Motor neuron (in vitro differentiated cells): ENCODE measurements around the gene ZNF213. TPM values are rescaled to one million over a fixed set of nuclear protein-coding genes. Genes with fewer than 3 reads are reported as not detected.

Source experiments
- ATAC-seq, 8 experiments: fragments of 200-7000 bp; cut with Tn5 transposase; replicated peaks in 6 of 8; 2 replicates each; pipeline ENCODE4 v1.8.0; 2021; ENCODE audit warnings: mild to moderate bottlenecking in 8 of 8, moderate library complexity in 8 of 8
- H3K27ac ChIP-seq, 2 donors: fragments of 250-450 bp; sonication (Bioruptor Pico); 2 replicates each; pipeline ENCODE4 v1.9.0; 2021; ENCODE audit warnings: antibody characterized with exemption in 2 of 2, mild to moderate bottlenecking in 2 of 2, moderate library complexity in 1 of 2
- H3K4me1 ChIP-seq, 2 donors: fragments of 250-450 bp; sonication (Bioruptor Pico); replicated peaks in 1 of 2; 2 replicates each; pipeline ENCODE4 v1.6.1; 2021; ENCODE audit warnings: antibody characterized with exemption in 2 of 2, mild to moderate bottlenecking in 2 of 2, moderate library complexity in 1 of 2
- H3K4me3 ChIP-seq, 5 donors: fragments of 250-450 bp; sonication (Bioruptor Pico); 2 replicates each; pipeline ENCODE4 v1.9.0; 2021; ENCODE audit warnings: antibody characterized with exemption in 5 of 5, mild to moderate bottlenecking in 5 of 5, moderate library complexity in 4 of 5
- WGBS, 10 experiments: fragments of 450-650 bp; shearing (Covaris generic); methylation state at CpG; one replicate each; pipeline ENCODE4 v1.0.0; 2022; 5-methylcytosine and 5-hydroxymethylcytosine counted together
- in situ Hi-C, 9 experiments: fragments of 400-800 bp; cut with MboI; loops; one replicate each; pipeline ENCODE4 v1.15.0; 2021; ENCODE audit warnings: low sequenced_read_pairs in 9 of 9, low pct_unique_long_range_greater_than_20kb in 2 of 9; ENCODE audit not compliant: unreplicated experiment in 9 of 9
- total RNA-seq, 8 experiments: library from RNA; unstranded; fragments of 300-600 nt; gene quantifications; 2 replicates each; pipeline versions ENCODE4 v1.2.3 to v1.2.4, GENCODE V29; 2022

ZNF213 gene
- total RNA-seq, 8 experiments from 2014 or later, result 2.6 to 9.6 (median 6.5) TPM

DNA sequence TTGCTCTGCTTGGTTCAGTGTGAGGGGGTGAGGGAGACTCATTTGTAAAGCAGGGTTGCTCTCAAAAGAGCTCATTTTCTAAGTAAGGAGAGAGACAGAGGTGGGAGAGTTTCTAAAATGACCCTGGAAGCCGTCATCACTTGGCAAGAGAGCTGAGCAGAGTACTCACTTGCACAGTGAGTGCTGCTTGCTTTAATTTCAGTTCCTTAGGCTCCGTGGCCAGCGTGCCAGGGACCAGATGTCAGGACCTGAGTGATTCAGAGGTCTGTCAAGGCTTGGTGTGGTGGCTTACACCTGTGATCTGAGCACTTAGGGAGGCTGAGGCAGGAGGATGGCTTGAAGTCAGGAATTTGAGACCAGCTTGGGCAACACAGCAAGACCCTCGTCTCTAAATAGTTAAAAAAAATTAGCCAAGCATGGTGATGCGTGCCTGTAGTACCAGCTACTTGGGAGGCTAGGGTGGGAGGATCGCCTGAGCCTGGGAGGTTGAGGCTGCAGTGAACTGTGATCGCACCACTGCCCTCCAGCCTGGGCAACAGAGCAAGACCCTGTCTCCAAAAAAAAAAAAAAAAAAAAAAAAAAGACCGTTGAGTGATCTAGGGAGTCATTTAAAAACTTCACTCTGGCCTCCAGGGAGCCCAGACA, 11.8 kb upstream of the ZNF213 start:
- in situ Hi-C loops, result no loop called here
- H3K27ac ChIP-seq, result no peak overlapping the region
- peaks cover 3 to 6% of the 10 kb centered on the region in 2 donors for H3K4me1 ChIP-seq
- WGBS, 10 experiments, result 0 to 100% (median 80%) methylated on average over 1 to 7 of the region's 8 CpGs
- no peak overlapping the region for H3K4me3 ChIP-seq
- no peak for ATAC-seq

DNA sequence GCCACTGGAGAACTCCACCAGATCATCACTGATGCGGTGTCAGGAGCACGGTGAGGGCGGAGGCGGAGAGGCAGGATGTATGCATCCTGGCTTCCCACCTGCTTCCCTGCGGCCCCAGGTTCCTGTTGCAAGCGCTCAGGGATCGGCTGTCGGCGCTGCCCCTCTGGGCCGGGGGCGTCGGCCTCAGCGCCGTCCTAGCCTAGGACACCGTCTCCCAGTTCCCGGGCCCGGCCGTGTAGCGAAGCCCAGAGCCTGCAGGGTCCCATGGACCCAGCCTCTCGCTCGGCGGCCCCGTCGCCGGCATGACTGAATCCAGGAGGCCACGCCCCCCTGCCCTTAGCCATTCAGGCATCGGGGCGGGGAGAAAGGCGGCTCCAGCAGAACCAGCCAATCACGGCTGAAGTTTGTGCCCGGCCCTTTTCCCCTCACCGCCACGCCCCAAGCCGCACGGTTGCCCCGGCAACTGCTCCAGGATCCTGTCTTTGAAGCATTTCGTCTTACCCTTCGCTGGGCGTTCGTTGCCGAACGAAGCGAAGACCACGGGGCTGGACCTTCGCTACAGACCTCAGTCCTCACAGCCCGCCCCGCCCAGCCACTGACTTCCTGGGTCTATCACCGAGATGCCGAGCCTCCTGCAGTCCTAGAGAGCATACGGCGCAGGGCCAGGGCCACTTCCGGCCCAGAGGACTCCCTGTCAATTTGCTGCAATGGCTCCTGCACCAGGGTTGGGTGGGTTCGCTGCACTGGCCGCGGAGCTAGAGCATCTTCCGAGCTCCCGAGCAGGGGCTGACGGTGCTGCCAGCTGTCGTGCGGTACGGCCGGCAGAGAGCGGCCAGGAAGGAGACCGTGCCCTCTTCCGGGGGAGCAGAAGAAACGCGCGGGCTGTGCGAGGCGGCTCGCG, 10.6 kb upstream of the ZNF213 start:
- 0 to 27% (median 0%) methylated on average over 1 to 42 of the region's 72 CpGs; no CpG with 5 or more reads in 3 of the 10 experiments for WGBS, 10 experiments
- Histone ChIP-seq H3K4me1 (peaks cover 8 to 9% of the 10 kb centered on the region in 2 donors), H3K27ac (peak overlapping the region; percentile 56 to 77), H3K4me3 (peak overlapping the region; percentile 40 to 63 (median 57))
- peak; percentile 87 to 92 (median 89) for ATAC-seq
- in situ Hi-C loops, result no loop called here

DNA sequence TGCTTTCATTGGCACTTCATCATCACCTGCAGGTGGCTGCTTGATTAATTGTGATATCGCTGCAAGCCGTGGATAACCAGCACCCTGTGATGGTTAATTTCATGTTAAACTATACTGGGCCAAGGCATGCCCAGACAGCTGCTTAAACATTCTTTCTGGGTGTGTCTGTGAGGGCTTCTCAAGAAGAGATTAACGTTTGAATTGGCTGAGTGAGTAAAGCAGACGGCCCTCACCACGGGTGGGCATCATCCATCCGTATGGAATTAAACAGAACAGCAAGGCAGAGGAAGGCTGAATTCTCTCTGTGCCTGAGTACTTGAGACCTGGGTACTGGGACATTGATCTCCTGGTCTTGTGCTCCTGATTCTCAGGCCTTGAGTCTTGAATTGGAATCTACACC, 7.1 kb upstream of the ZNF213 start:
- in situ Hi-C loops, result loop anchor here in 1 of 9 experiments (25.0 kb wide), 1 partner anchor 90 kb away; the partner anchor contains the start of genes BICDL2 and MMP25
- no peak overlapping the region for H3K4me3 ChIP-seq
- no peak overlapping the region for H3K27ac ChIP-seq
- H3K4me1 ChIP-seq, result peaks cover 10 to 11% of the 10 kb centered on the region in 2 donors
- ATAC-seq, result no peak
- WGBS, 10 experiments, result 41 to 100% (median 65%) methylated on average over 2 to 6 of the region's 6 CpGs; no CpG with 5 or more reads in 2 of the 10 experiments

DNA sequence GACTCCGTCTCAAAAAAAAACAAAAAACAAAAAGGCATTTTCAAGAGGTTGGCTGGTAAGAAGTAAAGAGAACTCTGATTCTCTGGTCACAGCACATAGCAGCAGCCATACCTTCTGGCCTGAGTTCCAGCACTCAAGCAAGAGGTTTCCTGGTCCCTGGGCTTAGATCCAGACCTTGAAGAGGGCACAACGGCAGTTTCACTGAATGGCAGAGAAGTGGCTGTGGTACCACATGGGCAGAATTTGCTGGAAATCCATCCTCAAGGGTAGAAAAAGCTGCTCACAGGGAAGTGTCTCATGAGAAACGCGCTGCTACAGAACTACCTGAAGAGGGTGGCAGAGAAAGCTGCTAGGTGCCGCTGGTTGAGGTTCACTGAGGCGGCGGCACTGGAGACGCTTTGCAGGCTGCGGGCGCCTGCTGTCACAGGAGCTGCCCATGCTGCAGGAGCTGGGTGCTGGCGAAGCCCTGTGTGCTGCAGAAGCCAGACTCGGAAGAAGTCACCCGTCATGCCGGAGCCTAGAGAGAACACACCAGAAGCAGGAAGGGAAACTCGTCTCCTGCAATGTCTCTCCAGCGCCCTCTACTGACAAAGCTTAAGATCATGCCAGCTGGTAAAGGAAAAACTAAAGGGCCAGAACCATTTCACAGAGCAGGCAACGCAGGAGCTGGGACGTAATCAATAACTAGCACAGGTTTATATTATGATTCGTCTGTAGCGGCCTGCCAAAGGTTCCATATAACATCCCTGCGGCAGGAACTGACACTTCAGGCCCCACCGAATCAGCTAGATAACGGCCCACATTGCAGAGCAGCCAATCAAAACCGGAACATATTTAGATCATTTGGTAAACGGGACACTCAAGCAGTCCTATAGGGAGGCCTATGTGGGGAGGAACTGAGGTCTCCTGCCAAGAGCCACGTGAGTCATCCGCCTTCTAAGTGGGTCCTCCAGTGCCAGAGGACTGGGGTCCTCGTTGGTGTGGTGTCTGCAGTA, 5.4 kb upstream of the ZNF213 start:
- 6 to 80% (median 26%) methylated on average over 2 to 9 of the region's 28 CpGs; no CpG with 5 or more reads in 1 of the 10 experiments for WGBS, 10 experiments
- ATAC-seq, result peak; percentile 50 to 63 (median 60)
- in situ Hi-C loops, result loop anchor here in 1 of 9 experiments (25.0 kb wide), 1 partner anchor 92 kb away; the partner anchor contains the start of genes BICDL2 and MMP25
- H3K4me3 ChIP-seq, result peak overlapping the region in 4 of 5 donors; percentile 19 to 25 (median 22)
- H3K4me1 ChIP-seq, result peaks cover 15 to 16% of the 10 kb centered on the region in 2 donors
- peak overlapping the region in 1 of 2 donors; percentile 61 for H3K27ac ChIP-seq

DNA sequence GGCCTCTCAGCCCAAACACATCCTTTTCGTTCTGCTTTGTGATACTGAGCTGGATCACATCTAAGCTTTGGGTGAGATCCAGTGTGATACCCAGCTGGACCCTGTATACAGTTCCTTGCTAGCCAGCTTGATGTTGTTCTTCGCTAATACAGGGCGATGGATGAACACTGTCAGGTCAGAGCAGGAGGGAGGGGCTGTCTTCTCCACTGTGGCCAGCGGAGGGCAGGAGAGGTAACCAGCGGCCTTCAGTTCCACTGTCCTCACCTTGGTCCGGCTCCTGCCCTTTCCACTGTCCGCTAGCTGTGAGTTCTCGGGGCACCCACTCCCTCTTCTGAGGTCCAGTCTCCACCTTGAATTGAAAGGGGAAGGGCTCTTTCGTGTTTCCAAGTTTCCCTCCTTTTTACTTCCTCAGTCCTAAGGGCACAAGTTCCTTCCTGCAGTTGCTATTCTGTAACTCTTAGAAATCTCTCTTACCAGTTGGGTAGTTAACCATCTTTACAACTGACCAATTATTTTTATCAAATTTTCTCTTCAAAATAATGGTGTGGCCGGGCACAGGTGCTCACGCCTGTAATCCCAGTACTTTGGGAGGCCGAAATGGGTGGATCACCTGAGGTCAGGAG, 3.0 kb upstream of the ZNF213 start:
- peak in 5 of 8 experiments; percentile 1 to 21 (median 13) for ATAC-seq
- 40 to 94% (median 78%) methylated on average over 1 to 9 of the region's 12 CpGs; no CpG with 5 or more reads in 1 of the 10 experiments for WGBS, 10 experiments
- Histone ChIP-seq H3K4me3 (no peak overlapping the region), H3K4me1 (peaks cover 19 to 20% of the 10 kb centered on the region in 2 donors), H3K27ac (no peak overlapping the region)
- in situ Hi-C loops, result loop anchor here in 1 of 9 experiments (25.0 kb wide), 1 partner anchor 95 kb away; the partner anchor contains the start of genes BICDL2 and MMP25

DNA sequence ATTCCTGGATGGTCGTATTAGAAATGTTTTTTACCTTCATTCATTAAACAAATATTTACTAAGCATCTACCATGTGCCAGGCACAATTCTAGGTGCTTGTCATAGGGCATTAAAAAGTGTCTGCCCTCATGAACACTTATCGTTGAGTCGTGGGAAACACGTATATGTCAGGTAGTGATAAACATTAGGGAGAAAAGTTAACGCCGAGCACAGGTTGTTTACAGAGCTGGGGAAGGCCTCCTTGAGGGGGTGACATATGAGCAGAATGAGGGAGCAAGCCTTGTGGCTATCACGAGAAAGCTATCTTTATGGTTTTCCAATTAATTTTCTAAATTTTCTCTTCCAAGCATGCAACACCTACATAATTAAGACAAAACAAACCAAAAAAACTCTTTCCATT, 985 bp upstream of the ZNF213 start:
- peaks cover 18 to 20% of the 10 kb centered on the region in 2 donors for H3K4me1 ChIP-seq
- H3K4me3 ChIP-seq, result peak overlapping the region; percentile 85 to 99 (median 93)
- no peak for ATAC-seq
- WGBS, 10 experiments, result 0 to 46% (median 11%) methylated on average over 2 to 6 of the region's 7 CpGs; no CpG with 5 or more reads in 1 of the 10 experiments
- H3K27ac ChIP-seq, result peak overlapping the region; percentile 98 to 99
- in situ Hi-C loops, result loop anchor here in 1 of 9 experiments (25.0 kb wide), 1 partner anchor 97 kb away; the partner anchor contains the start of genes BICDL2 and MMP25

DNA sequence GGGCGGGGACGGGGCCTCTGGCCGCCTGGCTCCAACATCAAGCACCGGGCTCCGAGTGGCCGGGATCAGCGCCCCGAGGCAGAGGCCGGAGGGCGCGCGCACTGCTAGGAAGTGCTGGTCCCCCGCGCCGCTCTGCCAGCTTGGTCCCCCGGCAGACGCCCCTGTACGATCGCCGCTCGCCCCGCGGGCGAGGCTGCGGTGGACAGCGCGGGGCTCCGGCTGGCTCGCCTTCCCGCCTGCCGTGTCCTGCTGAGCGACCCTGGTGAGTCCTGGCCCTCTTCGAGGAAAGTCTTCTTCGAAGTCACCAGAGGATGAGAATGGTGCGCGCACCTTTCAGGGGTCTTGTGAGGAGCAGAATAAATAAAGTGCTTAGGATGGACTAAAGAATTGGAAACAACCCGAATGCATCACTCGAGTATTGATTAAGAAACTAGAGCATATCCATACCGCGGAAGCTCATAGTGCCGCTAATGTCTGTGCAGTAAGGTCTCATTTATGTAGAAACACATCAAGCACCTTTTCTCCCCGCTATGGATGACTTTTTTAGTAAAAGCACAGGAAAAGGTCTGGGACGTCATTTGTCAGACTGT, 392 bp downstream of the ZNF213 start:
- ATAC-seq, result peak in 7 of 8 experiments; percentile 1 to 69 (median 63)
- peaks cover 12 to 15% of the 10 kb centered on the region in 2 donors for H3K4me1 ChIP-seq
- 0 to 4% (median 2%) methylated on average over 3 to 21 of the region's 43 CpGs for WGBS, 10 experiments
- peak overlapping the region; percentile 85 to 99 (median 93) for H3K4me3 ChIP-seq
- H3K27ac ChIP-seq, result peak overlapping the region; percentile 84 to 99
- in situ Hi-C loops, result loop anchor here in 1 of 9 experiments (25.0 kb wide), 1 partner anchor 98 kb away; the partner anchor contains the start of genes BICDL2 and MMP25

DNA sequence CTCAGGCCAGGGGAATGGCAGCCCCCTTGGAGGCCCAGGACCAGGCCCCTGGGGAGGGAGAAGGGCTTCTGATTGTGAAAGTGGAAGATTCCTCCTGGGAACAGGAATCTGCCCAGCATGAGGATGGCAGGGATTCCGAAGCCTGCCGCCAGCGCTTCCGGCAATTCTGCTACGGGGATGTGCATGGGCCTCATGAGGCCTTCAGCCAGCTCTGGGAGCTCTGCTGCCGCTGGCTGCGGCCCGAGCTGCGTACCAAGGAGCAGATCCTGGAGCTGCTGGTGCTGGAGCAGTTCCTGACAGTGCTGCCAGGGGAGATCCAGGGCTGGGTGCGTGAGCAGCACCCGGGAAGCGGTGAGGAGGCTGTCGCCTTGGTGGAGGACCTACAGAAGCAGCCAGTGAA, 2.4 kb downstream of the ZNF213 start:
- ATAC-seq, result no peak
- H3K4me3 ChIP-seq, result no peak overlapping the region
- WGBS, 10 experiments, result 84 to 100% (median 93%) methylated on average over 5 to 6 of the region's 13 CpGs; no CpG with 5 or more reads in 6 of the 10 experiments
- peaks cover 12 to 15% of the 10 kb centered on the region in 2 donors for H3K4me1 ChIP-seq
- in situ Hi-C loops, result loop anchor here in 1 of 9 experiments (25.0 kb wide), 1 partner anchor 100 kb away; the partner anchor contains the start of genes BICDL2 and MMP25
- no peak overlapping the region for H3K27ac ChIP-seq

DNA sequence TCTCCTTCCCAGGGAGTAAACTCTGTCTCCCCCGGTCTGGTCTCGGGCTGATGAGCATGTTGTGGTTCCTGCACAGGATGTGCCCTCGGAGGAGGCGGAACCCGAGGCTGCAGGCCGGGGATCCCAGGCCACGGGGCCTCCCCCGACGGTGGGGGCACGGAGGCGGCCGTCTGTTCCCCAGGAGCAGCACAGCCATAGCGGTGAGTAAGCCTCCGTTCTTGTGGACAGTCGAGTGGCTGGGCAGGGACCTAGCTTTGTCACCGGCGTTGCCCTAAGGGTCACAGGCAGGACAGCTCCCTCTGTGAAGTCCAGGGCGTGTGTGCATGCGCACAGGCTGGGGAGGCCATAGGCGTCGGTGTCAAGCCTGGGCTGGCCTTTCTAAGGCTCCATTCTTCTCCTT, 3.5 kb downstream of the ZNF213 start:
- Histone ChIP-seq H3K4me1 (peaks cover 10 to 11% of the 10 kb centered on the region in 2 donors), H3K27ac (no peak overlapping the region), H3K4me3 (no peak overlapping the region)
- 30 to 85% (median 80%) methylated on average over 1 to 10 of the region's 21 CpGs; no CpG with 5 or more reads in 5 of the 10 experiments for WGBS, 10 experiments
- no peak for ATAC-seq
- in situ Hi-C loops, result loop anchor here in 1 of 9 experiments (25.0 kb wide), 1 partner anchor 101 kb away; the partner anchor contains the start of genes BICDL2 and MMP25

DNA sequence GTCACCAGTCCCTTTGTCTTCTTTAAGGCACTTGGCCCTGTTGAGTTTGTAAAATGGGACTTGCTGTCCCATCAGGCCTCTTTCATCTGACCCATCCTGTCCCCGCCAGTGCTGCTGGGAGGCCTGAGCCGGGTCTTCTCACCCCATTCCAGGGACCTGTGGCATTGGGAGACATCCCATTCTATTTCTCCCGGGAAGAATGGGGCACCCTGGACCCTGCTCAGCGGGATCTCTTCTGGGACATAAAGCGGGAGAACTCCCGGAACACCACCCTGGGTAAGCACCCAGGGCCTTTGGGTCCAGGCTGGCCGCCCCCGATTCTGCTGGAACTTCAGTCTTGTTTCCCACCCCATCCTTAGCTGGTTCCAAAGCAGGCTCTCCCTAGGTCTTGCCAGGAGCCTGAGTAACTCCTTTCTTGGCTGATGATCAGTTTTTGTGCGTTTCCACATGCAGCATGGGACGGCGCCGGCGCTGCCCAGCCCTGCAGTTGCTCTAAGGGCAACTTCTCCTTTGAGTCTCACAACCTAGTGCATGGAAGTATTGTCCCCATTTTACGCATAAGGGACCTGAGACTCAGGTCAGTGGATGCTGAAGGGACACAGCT, 4.1 kb downstream of the ZNF213 start:
- in situ Hi-C loops, result loop anchor here in 1 of 9 experiments (25.0 kb wide), 1 partner anchor 102 kb away; the partner anchor contains the start of genes BICDL2 and MMP25
- no peak for ATAC-seq
- Histone ChIP-seq H3K27ac (no peak overlapping the region), H3K4me3 (no peak overlapping the region), H3K4me1 (peaks cover 7 to 8% of the 10 kb centered on the region in 2 donors)
- 81 to 98% (median 91%) methylated on average over 2 to 9 of the region's 14 CpGs; no CpG with 5 or more reads in 3 of the 10 experiments for WGBS, 10 experiments
